ENCODE results near the gene ABHD6.
"Not testable (repeated sequence)": the region's sequence is repeated elsewhere in the genome, so short reads cannot be mapped to it uniquely, and the experiment has no call there.

ABHD6 gene

GRCh38 chr3:58285334-58285733 lies 47.7 kb downstream of the ABHD6 start:
- DNase-seq = no peak

- DNase-seq = no peak
Observed at GRCh38 chr3:58287354-58287753, 49.8 kb downstream of the ABHD6 start.

- no peak for DNase-seq
Observed at GRCh38 chr3:58288011-58288728, 50.6 kb downstream of the ABHD6 start.

- DNase-seq = not testable (repeated sequence)
Observed at GRCh38 chr3:58288964-58289613, 51.5 kb downstream of the ABHD6 start.

- not testable (repeated sequence) for DNase-seq
Observed at GRCh38 chr3:58290446-58290845, 52.9 kb downstream of the ABHD6 start.

GRCh38 chr3:58291671-58292338 lies 54.2 kb downstream of the ABHD6 start:
- DNase-seq = no peak

- no peak for DNase-seq
Observed at GRCh38 chr3:58292866-58293265, 55.3 kb downstream of the ABHD6 start.

- no peak for DNase-seq
Observed at GRCh38 chr3:58293516-58293915, 55.9 kb downstream of the ABHD6 start.

GRCh38 chr3:58296269-58296668 lies 58.7 kb downstream of the ABHD6 start:
- no peak for DNase-seq

GRCh38 chr3:58296843-58297242 lies 59.3 kb downstream of the ABHD6 start:
- no peak for DNase-seq

GRCh38 chr3:58298190-58298589 lies 60.6 kb downstream of the ABHD6 start:
- DNase-seq = no peak

- no peak for DNase-seq
Observed at GRCh38 chr3:58299075-58299474, 61.5 kb downstream of the ABHD6 start.

GRCh38 chr3:58299839-58300516 lies 62.4 kb downstream of the ABHD6 start:
- no peak for DNase-seq

GRCh38 chr3:58305882-58306711 lies 68.5 kb downstream of the ABHD6 start, which contains the start of the genes HTD2 and RPP14:
HTD2 (plus strand) TSS chr3:58306520; CDS start chr3:58317614, 11,094 bp downstream.
RPP14 (plus strand) TSS chr3:58306245; CDS start chr3:58310330, 4,085 bp downstream.
- peak; percentile 73 for DNase-seq

- DNase-seq = no peak
Observed at GRCh38 chr3:58307639-58308215, 70.1 kb downstream of the ABHD6 start.

GRCh38 chr3:58308728-58309127 lies 71.1 kb downstream of the ABHD6 start:
- DNase-seq = no peak

- DNase-seq = no peak
Observed at GRCh38 chr3:58317811-58318210, 80.2 kb downstream of the ABHD6 start.

- no peak for DNase-seq
Observed at GRCh38 chr3:58321791-58322190, 84.2 kb downstream of the ABHD6 start.

GRCh38 chr3:58322793-58323192 lies 85.2 kb downstream of the ABHD6 start:
- DNase-seq = no peak

- no peak for DNase-seq
Observed at GRCh38 chr3:58323529-58324390, 86.2 kb downstream of the ABHD6 start.
